ENCODE measurements around the gene JAK3.

DNA sequence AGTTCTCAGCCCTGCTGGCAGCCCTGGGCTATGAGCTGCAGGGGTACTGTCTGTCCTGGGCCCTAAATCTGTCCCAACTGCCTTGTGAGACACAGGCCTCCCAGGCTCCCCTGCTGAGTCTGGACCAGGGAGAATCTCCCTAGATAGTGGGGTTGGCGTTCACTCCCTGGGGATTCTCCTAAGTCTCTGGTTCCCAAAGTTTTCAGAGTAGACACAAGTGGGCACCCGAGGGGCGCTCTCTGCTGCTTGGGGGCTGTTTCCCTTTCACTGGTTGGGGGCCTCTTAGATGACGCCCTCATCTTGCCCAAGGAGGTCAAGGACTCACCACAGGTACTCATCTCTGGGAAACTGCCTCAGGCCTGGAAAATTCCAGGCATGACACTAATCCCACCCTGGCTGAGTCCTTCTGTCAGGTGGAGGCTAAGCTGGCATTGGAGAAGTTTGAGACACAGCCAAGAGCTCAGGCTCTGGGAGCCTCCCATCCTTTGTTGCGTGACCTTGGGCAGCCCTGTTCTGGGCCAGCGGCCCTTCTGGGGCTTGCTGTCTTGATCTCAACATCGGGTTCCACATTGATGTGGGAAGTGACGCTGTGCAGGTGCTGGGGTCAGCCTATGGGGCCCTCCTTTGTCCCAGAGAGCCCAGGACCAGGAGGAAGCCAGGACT lies 15.9 kb upstream of the JAK3 start:
- TF ChIP-seq FOXK1 (CRISPR knock-in tag; IDR thresholded peaks at IDR 0.05) = no peak
- TF ChIP-seq, protein P1, sequence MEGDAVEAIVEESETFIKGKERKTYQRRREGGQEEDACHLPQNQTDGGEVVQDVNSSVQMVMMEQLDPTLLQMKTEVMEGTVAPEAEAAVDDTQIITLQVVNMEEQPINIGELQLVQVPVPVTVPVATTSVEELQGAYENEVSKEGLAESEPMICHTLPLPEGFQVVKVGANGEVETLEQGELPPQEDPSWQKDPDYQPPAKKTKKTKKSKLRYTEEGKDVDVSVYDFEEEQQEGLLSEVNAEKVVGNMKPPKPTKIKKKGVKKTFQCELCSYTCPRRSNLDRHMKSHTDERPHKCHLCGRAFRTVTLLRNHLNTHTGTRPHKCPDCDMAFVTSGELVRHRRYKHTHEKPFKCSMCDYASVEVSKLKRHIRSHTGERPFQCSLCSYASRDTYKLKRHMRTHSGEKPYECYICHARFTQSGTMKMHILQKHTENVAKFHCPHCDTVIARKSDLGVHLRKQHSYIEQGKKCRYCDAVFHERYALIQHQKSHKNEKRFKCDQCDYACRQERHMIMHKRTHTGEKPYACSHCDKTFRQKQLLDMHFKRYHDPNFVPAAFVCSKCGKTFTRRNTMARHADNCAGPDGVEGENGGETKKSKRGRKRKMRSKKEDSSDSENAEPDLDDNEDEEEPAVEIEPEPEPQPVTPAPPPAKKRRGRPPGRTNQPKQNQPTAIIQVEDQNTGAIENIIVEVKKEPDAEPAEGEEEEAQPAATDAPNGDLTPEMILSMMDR (IDR thresholded peaks at IDR 0.05) = no peak
- no peak for TF ChIP-seq FOXJ3 (CRISPR knock-in tag; IDR thresholded peaks at IDR 0.05; ENCODE audit: borderline replicate concordance)
- no peak for TF ChIP-seq NR2C2 (CRISPR knock-in tag; IDR thresholded peaks at IDR 0.05)
- TF ChIP-seq ZNF219 (CRISPR knock-in tag; IDR thresholded peaks at IDR 0.05; ENCODE audit: borderline replicate concordance) = no peak
- TF ChIP-seq TP53 (CRISPR knock-in tag; IDR thresholded peaks at IDR 0.05) = no peak
- TF ChIP-seq, protein P2, sequence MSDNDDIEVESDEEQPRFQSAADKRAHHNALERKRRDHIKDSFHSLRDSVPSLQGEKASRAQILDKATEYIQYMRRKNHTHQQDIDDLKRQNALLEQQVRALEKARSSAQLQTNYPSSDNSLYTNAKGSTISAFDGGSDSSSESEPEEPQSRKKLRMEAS (CRISPR knock-in tag; IDR thresholded peaks at IDR 0.05) = no peak
- TF ChIP-seq, protein P3, sequence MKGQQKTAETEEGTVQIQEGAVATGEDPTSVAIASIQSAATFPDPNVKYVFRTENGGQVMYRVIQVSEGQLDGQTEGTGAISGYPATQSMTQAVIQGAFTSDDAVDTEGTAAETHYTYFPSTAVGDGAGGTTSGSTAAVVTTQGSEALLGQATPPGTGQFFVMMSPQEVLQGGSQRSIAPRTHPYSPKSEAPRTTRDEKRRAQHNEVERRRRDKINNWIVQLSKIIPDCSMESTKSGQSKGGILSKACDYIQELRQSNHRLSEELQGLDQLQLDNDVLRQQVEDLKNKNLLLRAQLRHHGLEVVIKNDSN (CRISPR knock-in tag; IDR thresholded peaks at IDR 0.05) = no peak

Data from WTC11 (cell line).